Smooth muscle cell (in vitro differentiated cells): Measurements from ENCODE around the gene SUSD4. TPM values are rescaled to one million over a fixed set of nuclear protein-coding genes. Genes with fewer than 3 reads are reported as not detected.
"Not testable (repeated sequence)": the region's sequence is repeated elsewhere in the genome, so short reads cannot be mapped to it uniquely, and the experiment has no call there.

Source experiments
- DNase-seq: peaks from one replicate; lab custom pipeline; 2025; ENCODE audit not compliant: unreplicated experiment; lab: John Stamatoyannopoulos, UW
- H2AFZ ChIP-seq: fragments of 200-600 bp; sonication (generic); 2 replicates; pipeline ENCODE4 v1.6.0; 2016; ENCODE audit warnings: antibody characterized with exemption, low read depth, mild to moderate bottlenecking
- H3F3A ChIP-seq: fragments of 200-600 bp; sonication (generic); 2 replicates; pipeline ENCODE4 v1.6.0; 2017; ENCODE audit warnings: antibody characterized with exemption, low read depth
- H3K27ac ChIP-seq: fragments of 200-600 bp; sonication (generic); 2 replicates; pipeline ENCODE4 v1.5.1; 2016; ENCODE audit warnings: low read depth, mild to moderate bottlenecking
- H3K27me3 ChIP-seq: fragments of 200-600 bp; sonication (generic); 2 replicates; pipeline ENCODE4 v1.6.1; 2016; ENCODE audit warnings: low read depth, mild to moderate bottlenecking
- H3K36me3 ChIP-seq: fragments of 200-600 bp; sonication (generic); 2 replicates; pipeline ENCODE4 v1.5.1; 2016; ENCODE audit warnings: low read depth
- H3K4me1 ChIP-seq: fragments of 200-600 bp; sonication (generic); 2 replicates; pipeline ENCODE4 v1.5.1; 2016; ENCODE audit warnings: low read depth
- H3K4me2 ChIP-seq: fragments of 200-600 bp; sonication (generic); 2 replicates; pipeline ENCODE4 v1.6.0; 2016; ENCODE audit warnings: mild to moderate bottlenecking
- H3K4me3 ChIP-seq: fragments of 200-600 bp; sonication (generic); 2 replicates; pipeline ENCODE4 v1.5.1; 2016; ENCODE audit warnings: mild to moderate bottlenecking
- H3K79me2 ChIP-seq: fragments of 200-600 bp; sonication (generic); 2 replicates; pipeline ENCODE4 v1.6.0; 2016; ENCODE audit warnings: low read depth, mild to moderate bottlenecking
- H3K9ac ChIP-seq: fragments of 200-600 bp; sonication (generic); 2 replicates; pipeline ENCODE4 v1.6.0; 2016; ENCODE audit warnings: low read depth
- H3K9me3 ChIP-seq: fragments of 200-600 bp; sonication (generic); replicated peaks from 2 replicates; pipeline ENCODE4 v1.5.1; 2016; ENCODE audit warnings: low read depth
- H4K20me1 ChIP-seq: fragments of 200-600 bp; sonication (generic); 2 replicates; pipeline ENCODE4 v1.6.0; 2016; ENCODE audit warnings: low read depth
- WGBS: methylation state at CpG from one replicate; pipeline ENCODE4 v1.1.7; 2016; ENCODE audit warnings: low lambda C conversion rate; 5-methylcytosine and 5-hydroxymethylcytosine counted together
- polyA plus RNA-seq: library from polyadenylated mRNA; unstranded; fragments of >200 nt; fragmentation: Nextera tagmentation; extraction: Ambion mirVana; gene quantifications from 2 replicates; pipeline ENCODE4 v1.2.1, GENCODE V29; 2016
- total RNA-seq: library from RNA; depleted of rRNA; stranded (reverse); fragments of >200 nt; gene quantifications from 2 replicates; pipeline ENCODE4 v1.2.3, GENCODE V29; 2014
- TF ChIP-seq, protein P1 (sequence below): fragments of 200-600 bp; sonication (generic); IDR thresholded peaks from 2 replicates; pipeline ENCODE4 v1.5.1; 2017; ENCODE audit warnings: borderline replicate concordance, mild to moderate bottlenecking, antibody characterized with exemption; ENCODE audit not compliant: insufficient read depth, poor library complexity, severe bottlenecking

Gene SUSD4
- total and polyA plus RNA-seq, 2 experiments from 2014 or later = 4.5 to 5.1 TPM

- Histone ChIP-seq H3K79me2 (no peaks in the 10 kb centered on the region), H3K36me3 (no peaks in the 10 kb centered on the region), H2AFZ (no peak overlapping the region), H3K4me2 (peak overlapping the region; percentile 67), H4K20me1 (no peaks in the 10 kb centered on the region), H3K9ac (no peak overlapping the region), H3K4me3 (no peak overlapping the region), H3K27ac (peak overlapping the region; percentile 89), H3K9me3 (no peaks in the 10 kb centered on the region), H3K27me3 (no peaks in the 10 kb centered on the region), H3F3A (peaks cover 3% of the 10 kb centered on the region), H3K4me1 (peaks cover 9% of the 10 kb centered on the region)
- no peak for DNase-seq
- TF ChIP-seq, protein P1, sequence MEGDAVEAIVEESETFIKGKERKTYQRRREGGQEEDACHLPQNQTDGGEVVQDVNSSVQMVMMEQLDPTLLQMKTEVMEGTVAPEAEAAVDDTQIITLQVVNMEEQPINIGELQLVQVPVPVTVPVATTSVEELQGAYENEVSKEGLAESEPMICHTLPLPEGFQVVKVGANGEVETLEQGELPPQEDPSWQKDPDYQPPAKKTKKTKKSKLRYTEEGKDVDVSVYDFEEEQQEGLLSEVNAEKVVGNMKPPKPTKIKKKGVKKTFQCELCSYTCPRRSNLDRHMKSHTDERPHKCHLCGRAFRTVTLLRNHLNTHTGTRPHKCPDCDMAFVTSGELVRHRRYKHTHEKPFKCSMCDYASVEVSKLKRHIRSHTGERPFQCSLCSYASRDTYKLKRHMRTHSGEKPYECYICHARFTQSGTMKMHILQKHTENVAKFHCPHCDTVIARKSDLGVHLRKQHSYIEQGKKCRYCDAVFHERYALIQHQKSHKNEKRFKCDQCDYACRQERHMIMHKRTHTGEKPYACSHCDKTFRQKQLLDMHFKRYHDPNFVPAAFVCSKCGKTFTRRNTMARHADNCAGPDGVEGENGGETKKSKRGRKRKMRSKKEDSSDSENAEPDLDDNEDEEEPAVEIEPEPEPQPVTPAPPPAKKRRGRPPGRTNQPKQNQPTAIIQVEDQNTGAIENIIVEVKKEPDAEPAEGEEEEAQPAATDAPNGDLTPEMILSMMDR = no peak
- 76% methylated on average over 2 of the region's 2 CpGs for WGBS
These were observed 38.8 kb upstream of the SUSD4 start for GRCh38 chr1:223402790-223403142.

- H3K4me2 ChIP-seq = peak overlapping the region; percentile 67
- TF ChIP-seq, protein P1 = no peak
These were observed 38.2 kb upstream of the SUSD4 start for GRCh38 chr1:223401873-223402789.

DNA sequence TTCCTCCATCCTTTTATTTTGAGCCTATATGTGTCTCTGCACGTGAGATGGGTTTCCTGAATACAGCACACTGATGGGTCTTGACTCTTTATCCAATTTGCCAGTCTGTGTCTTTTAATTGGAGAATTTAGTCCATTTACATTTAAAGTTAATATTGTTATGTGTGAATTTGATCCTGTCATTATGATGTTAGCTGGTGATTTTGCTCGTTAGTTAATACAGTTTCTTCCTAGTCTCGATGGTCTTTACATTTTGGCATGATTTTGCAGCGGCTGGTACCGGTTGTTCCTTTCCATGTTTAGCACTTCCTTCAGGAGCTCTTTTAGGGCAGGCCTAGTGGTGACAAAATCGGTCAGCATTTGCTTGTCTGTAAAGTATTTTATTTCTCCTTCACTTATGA is 35.4 kb upstream of the SUSD4 start:
- H3K27ac ChIP-seq, H3K9ac ChIP-seq, H2AFZ ChIP-seq, H3K4me3 ChIP-seq, H3F3A ChIP-seq, H3K27me3 ChIP-seq, H3K4me2 ChIP-seq, H3K79me2 ChIP-seq, DNase-seq, H3K36me3 ChIP-seq, H3K9me3 ChIP-seq, H3K4me1 ChIP-seq, H4K20me1 ChIP-seq: not testable (repeated sequence)
- 100% methylated on average over 4 of the region's 6 CpGs for WGBS

More at GRCh38 chr1:223401873-223402789, 38.2 kb upstream of the SUSD4 start:
- WGBS = 43% methylated on average over 2 of the region's 2 CpGs
- Histone ChIP-seq H3K9me3 (no peaks in the 10 kb centered on the region), H3K4me1 (peaks cover 9% of the 10 kb centered on the region), H3K79me2 (no peaks in the 10 kb centered on the region), H3K4me3 (no peak overlapping the region), H4K20me1 (no peaks in the 10 kb centered on the region), H3F3A (peaks cover 3% of the 10 kb centered on the region), H3K36me3 (no peaks in the 10 kb centered on the region), H3K27ac (peak overlapping the region; percentile 89), H2AFZ (peak overlapping the region; percentile 26), H3K9ac (peak overlapping the region; percentile 55), H3K27me3 (no peaks in the 10 kb centered on the region)
- no peak for DNase-seq

DNA sequence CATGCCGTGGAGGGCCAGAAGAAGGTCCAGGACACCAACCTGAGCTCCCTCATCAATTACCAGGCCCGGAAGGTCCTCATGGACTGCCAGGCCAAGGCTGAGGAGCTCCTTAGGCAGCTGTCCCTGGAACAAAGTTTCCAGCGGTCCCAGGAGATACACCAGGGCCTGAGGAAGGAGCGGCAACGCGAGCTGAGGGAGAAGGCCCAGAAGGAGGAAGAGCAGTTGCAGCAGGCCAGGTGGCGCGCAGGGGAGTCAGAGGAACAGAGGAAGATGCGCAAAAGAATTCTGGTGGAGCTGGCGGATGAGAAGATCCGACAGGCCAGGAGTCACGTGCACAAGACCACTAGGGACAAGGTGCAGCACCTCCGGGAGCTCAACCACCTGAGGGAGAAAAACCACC is 30.7 kb upstream of the SUSD4 start:
- H4K20me1 ChIP-seq = no peaks in the 10 kb centered on the region

More for the DNA sequence above, 30.7 kb upstream of the SUSD4 start:
- Histone ChIP-seq H3K36me3 (no peaks in the 10 kb centered on the region), H3K4me3 (no peak overlapping the region), H3K4me2 (no peak overlapping the region), H3K4me1 (no peaks in the 10 kb centered on the region), H3K27me3 (no peaks in the 10 kb centered on the region), H3K9ac (no peak overlapping the region), H3F3A (no peaks in the 10 kb centered on the region), H3K9me3 (no peaks in the 10 kb centered on the region), H3K27ac (no peak overlapping the region), H3K79me2 (no peaks in the 10 kb centered on the region), H2AFZ (no peak overlapping the region)
- no peak for DNase-seq
- TF ChIP-seq, protein P1 = no peak
- WGBS = 97% methylated on average over 13 of the region's 13 CpGs
